Amygdala (tissue), 56 donors: Measurements from ENCODE around the gene FAT1.
A peak's percentile ranks its signal among the peaks of the same experiment; 100 is the strongest.

ENCODE experiments used
- DNase-seq, 56 donors: peaks; one replicate each; lab custom pipeline; 2025; lab: John Stamatoyannopoulos, UW

The FAT1 gene

GRCh38 chr4:186701273-186701672, 22.4 kb downstream of the FAT1 start:
- peak in 16 of 56 donors; percentile 5 to 50 (median 26) for DNase-seq

- peak in 24 of 56 donors; percentile 13 to 78 (median 36) for DNase-seq
These were observed 22.9 kb downstream of the FAT1 start for GRCh38 chr4:186700746-186701145.

- DNase-seq: no peak
These were observed 23.7 kb downstream of the FAT1 start for GRCh38 chr4:186699881-186700397.

- DNase-seq: no peak
These were observed 24.4 kb downstream of the FAT1 start for GRCh38 chr4:186699298-186699697.

DNA sequence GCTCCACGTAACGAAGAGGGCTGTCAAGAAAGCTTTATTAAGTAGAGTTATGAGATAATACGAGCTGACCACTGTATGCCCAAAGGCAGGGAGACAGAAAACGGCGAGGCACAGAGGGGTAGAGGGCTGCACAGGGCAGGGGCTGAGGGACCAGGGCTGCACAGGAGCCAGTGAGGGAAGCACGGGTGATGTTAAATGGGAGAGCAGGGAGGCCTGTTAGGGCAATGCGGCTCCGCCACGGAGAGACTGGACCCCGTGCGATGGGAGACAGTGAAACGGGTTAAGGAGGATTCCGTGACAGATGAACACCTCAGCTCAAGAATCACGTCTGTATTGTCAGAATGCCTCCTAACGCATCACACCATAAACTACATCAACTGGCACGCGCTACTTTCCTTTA, 25.1 kb downstream of the FAT1 start:
- DNase-seq: no peak

GRCh38 chr4:186698028-186698427, 25.6 kb downstream of the FAT1 start:
- DNase-seq: no peak

DNA sequence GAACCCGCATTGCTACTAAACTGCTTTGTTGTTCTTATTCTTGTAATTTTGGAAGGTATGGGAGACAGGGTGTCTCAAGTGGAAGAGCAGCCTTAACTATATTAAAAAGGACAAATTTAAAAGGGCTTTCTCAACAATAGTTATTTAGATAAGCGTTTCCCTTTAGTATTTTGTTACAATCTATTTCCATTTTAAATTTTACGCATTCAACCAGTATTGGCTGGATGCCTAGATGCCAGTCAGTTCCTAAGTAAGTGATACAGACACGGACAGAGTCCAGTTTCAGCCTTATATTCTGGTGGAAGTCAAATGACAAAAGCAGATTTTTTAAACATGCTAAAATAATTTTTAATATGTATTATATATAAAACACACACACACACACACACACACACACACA, 28.3 kb downstream of the FAT1 start:
- DNase-seq: no peak

- DNase-seq: no peak
These were observed 29.8 kb downstream of the FAT1 start for GRCh38 chr4:186693894-186694293.

DNA sequence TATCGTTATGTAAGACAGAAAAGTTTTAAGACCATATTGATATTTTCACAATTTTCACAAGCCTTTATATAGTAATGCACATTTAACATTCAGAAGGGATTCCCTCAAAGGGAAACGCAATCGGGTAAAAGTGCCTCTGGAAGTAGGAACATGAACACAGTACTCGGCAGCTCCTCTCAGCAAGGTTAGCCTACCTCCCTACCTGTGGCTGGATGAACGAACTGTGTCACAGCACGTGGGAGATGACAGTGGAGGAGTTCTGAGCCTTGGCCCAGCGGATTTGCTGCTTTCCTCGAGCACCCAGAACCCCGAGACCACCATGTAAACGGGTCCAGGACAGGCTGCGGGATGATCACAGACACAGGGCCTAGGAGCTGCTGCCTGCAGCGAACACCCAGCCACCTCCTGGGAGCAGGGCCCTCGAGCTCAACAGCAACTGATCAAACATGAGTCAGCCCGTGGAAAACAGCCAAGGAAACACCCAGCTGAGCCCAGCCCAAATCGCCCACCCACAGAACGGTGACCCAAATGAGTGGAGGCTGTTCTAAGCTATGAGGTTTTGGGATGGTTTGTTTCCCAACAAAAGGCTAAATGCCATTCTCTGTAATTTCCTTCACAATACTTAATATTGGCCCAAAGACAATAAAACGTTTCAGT, 30.4 kb downstream of the FAT1 start:
- peak in 5 of 56 donors; percentile 8 to 40 (median 14) for DNase-seq

- no peak for DNase-seq
These were observed 32.3 kb downstream of the FAT1 start for GRCh38 chr4:186691396-186691795.

DNA sequence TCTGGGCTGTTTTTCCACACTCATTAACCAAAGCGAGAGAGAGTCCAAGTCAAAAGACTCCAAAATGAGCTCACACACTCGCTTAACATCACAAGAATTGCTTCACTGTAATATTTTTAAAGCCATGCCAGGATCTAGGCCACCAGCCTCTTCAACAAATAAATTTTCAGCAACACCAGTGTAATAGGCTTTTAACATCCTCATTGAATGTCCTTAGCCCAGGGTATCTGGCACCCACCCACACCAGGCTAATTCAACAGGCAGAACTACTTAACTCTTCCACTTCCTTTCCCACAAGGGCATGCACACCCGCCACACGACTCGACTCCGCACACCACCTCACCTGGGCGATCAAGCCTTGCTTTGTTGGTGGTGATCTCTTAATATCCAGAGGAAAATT, 34.2 kb downstream of the FAT1 start:
- DNase-seq: peak in 4 of 56 donors; percentile 13 to 16 (median 14)

- no peak for DNase-seq
These were observed 35.3 kb downstream of the FAT1 start for GRCh38 chr4:186688150-186688943.

- DNase-seq: no peak
These were observed 36.4 kb downstream of the FAT1 start for GRCh38 chr4:186687265-186687664.

GRCh38 chr4:186685767-186686183, 37.9 kb downstream of the FAT1 start:
- DNase-seq: no peak

GRCh38 chr4:186684889-186685309, 38.8 kb downstream of the FAT1 start:
- DNase-seq: no peak

DNA sequence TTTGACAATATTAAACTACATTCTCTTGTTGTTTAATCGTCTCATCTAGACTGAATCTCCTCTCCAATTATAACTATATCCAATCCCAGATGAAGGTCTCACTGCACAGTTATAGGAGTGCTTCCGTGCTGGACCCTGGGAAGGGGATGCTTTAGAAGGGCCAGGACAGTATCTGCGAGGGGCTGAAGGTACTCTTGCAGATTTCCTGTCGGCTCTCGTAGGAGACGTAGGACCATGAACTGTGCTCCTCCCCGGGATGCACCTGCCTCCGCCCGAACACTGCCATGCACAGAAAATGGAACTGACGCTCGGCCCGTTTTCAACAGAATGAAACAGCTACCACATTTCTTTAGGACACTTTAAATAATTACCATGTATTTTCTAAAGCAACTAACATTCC, 39.4 kb downstream of the FAT1 start:
- no peak for DNase-seq

DNA sequence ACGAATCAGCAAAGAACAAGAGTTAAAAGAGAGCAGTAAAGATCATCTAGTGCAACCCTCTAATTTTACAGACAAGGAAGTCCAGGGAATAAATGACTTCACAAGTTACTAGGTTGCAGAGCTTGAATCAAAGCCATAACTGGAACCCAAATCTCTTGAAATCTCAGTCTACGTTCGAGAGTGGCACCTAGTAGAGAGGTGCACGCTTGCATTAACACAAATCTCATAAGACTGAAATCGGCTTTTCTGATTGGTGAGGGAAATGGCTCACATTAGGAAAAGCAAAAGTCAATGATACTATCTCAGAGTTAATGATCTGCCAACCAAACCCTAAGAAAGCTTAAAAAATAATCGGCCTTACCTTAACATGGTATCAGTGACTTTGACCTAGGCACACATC, 43.0 kb downstream of the FAT1 start:
- DNase-seq: no peak

DNA sequence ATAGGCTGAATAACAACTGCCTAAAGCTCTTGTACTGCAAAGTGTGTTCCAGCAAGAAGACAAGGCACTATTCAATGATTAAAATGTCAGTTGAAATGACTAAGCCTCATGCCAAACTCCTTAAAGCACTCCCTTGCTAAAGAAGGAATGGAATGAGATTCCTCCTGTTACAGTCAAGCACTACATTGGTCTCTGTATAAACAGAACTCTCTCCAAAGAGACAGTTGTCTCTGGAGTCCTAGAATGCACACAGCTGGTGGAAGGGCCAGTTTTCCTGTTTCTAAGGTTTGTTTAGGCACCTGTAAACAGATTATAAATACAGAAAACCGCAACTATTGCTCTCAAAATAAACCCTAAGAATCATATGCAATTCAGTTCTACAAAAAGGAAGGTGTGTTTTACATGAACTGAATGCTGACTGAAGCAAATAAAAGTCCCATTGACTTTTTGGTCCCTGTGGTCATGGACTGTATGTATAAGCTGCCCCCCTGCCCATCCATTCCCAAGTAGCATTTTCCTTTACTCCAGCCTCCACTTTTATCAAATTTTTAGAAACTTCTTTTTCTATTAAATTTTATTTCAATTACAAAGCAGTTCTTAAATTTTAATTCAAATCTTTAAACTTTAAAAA, 47.0 kb downstream of the FAT1 start:
- DNase-seq: no peak

DNA sequence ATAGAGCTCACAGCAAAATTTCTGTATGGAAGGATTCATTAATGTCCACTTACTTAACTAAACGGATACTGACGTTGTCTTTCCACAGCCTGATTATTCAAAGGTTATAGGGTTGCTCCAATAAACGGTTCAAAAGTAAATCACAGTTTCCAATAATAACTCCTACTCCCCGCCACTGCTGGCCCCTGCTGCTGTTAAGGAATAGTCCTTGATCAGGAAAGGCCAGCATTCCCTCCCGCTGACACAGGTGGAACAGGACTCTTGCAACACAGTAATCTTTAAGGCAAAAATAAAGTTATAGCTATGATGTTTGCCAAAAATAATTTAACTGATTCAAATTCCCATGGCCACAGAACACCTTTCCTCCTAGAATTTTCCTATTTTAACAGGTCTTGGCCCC, 53.9 kb downstream of the FAT1 start:
- DNase-seq: no peak

GRCh38 chr4:186669159-186669731, 54.4 kb downstream of the FAT1 start:
- DNase-seq: peak in 1 of 56 donors; percentile 42

- DNase-seq: no peak
These were observed 56.9 kb downstream of the FAT1 start for GRCh38 chr4:186666750-186667149.
